SK-N-SH treated with all-trans-retinoic acid at 6 μM for 48 hours (cell line): Measurements from ENCODE around the gene TREH.

ENCODE experiments used
- ARNTL ChIP-seq: fragments of 450-650 bp; formaldehyde crosslinking; IDR thresholded peaks from 2 replicates; pipeline ENCODE4 v1.5.0; 2020; ENCODE audit warnings: low read depth, mild to moderate bottlenecking, moderate library complexity, borderline replicate concordance
- CSRNP3 ChIP-seq: fragments of 250-450 bp; sonication (Bioruptor Pico); IDR thresholded peaks from 2 replicates; pipeline ENCODE4 v1.5.1; 2021; ENCODE audit warnings: mild to moderate bottlenecking, moderate library complexity
- ESRRG ChIP-seq: fragments of 250-450 bp; sonication (Bioruptor Pico); IDR thresholded peaks from 2 replicates; pipeline ENCODE4 v1.6.1; 2021; ENCODE audit warnings: mild to moderate bottlenecking
- PATZ1 ChIP-seq: fragments of 250-450 bp; sonication (Bioruptor Pico); IDR thresholded peaks from 2 replicates; pipeline ENCODE4 v1.8.0; 2020; ENCODE audit warnings: mild to moderate bottlenecking, moderate library complexity, borderline replicate concordance
- PPARA ChIP-seq: fragments of 250-450 bp; sonication (Bioruptor Pico); IDR thresholded peaks from 2 replicates; pipeline ENCODE4 v1.5.0; 2020; ENCODE audit warnings: mild to moderate bottlenecking, borderline replicate concordance
- RARB ChIP-seq: fragments of 250-450 bp; sonication (Bioruptor Pico); IDR thresholded peaks from 2 replicates; pipeline ENCODE4 v1.8.0; 2021; ENCODE audit warnings: mild to moderate bottlenecking, moderate library complexity
- SNAI2 ChIP-seq: fragments of 250-450 bp; sonication (Bioruptor Pico); IDR thresholded peaks from 2 replicates; pipeline ENCODE4 v1.5.0; 2020; ENCODE audit warnings: mild to moderate bottlenecking, moderate library complexity
- ZFP3 ChIP-seq: fragments of 250-450 bp; sonication (Bioruptor Pico); IDR thresholded peaks from 2 replicates; pipeline ENCODE4 v1.5.0; 2020; ENCODE audit warnings: mild to moderate bottlenecking, moderate library complexity
- ZFP30 ChIP-seq: fragments of 450-650 bp; formaldehyde crosslinking; IDR thresholded peaks from 2 replicates; pipeline ENCODE4 v1.5.0; 2022; ENCODE audit warnings: mild to moderate bottlenecking, moderate library complexity
- ZNF565 ChIP-seq: fragments of 450-650 bp; formaldehyde crosslinking; conservative IDR thresholded peaks from 2 replicates; pipeline ENCODE4 v1.5.0; 2020; ENCODE audit warnings: low read depth, mild to moderate bottlenecking, moderate library complexity
- ZNF70 ChIP-seq: fragments of 450-650 bp; formaldehyde crosslinking; IDR thresholded peaks from 2 replicates; pipeline ENCODE4 v1.5.0; 2020; ENCODE audit warnings: mild to moderate bottlenecking, moderate library complexity
- TF ChIP-seq, protein P1 (sequence below): fragments of 250-450 bp; sonication (Bioruptor Pico); IDR thresholded peaks from 2 replicates; pipeline ENCODE4 v1.5.1; 2020; ENCODE audit warnings: low read depth, mild to moderate bottlenecking, moderate library complexity

GRCh38 chr11:118659314-118659952, 20.0 kb downstream of the TREH start:
- TF ChIP-seq SNAI2 (CRISPR knock-in tag) = no peak
- TF ChIP-seq PATZ1 (CRISPR knock-in tag) = no peak
- TF ChIP-seq, protein P1, sequence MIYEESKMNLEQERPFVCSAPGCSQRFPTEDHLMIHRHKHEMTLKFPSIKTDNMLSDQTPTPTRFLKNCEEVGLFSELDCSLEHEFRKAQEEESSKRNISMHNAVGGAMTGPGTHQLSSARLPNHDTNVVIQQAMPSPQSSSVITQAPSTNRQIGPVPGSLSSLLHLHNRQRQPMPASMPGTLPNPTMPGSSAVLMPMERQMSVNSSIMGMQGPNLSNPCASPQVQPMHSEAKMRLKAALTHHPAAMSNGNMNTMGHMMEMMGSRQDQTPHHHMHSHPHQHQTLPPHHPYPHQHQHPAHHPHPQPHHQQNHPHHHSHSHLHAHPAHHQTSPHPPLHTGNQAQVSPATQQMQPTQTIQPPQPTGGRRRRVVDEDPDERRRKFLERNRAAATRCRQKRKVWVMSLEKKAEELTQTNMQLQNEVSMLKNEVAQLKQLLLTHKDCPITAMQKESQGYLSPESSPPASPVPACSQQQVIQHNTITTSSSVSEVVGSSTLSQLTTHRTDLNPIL (CRISPR knock-in tag) = no peak
- TF ChIP-seq PPARA = no peak
- TF ChIP-seq ZNF70 = no peak
- no peak for TF ChIP-seq ZNF565
- no peak for TF ChIP-seq ESRRG (CRISPR knock-in tag)
- TF ChIP-seq CSRNP3 (CRISPR knock-in tag) = no peak
- TF ChIP-seq RARB (CRISPR knock-in tag) = no peak
- no peak for TF ChIP-seq ZFP30 (CRISPR knock-in tag)
- TF ChIP-seq ARNTL (CRISPR knock-in tag) = no peak
- TF ChIP-seq ZFP3 = no peak
